Activated B cell treated with CpG ODN at 0.5 μM for 24 hours (primary cell): ENCODE results near the gene ADSS1. TPM values are rescaled to one million over a fixed set of nuclear protein-coding genes. Genes with fewer than 3 reads are reported as not detected.

Source experiments
- ATAC-seq: fragments of 200-7000 bp; cut with Tn5 transposase; one replicate; pipeline ENCODE4 v1.10.0; 2021; ENCODE audit warnings: low read depth, mild to moderate bottlenecking, moderate library complexity
- CTCF ChIA-PET: fragments of 350-600 bp; sonication (Branson Sonifier 250); formaldehyde crosslinking; loops from one replicate; lab custom pipeline; 2021; ENCODE audit warnings: antibody characterized with exemption; lab: Charles Lee
- POLR2A ChIA-PET: fragments of 350-600 bp; sonication (Branson Sonifier 250); formaldehyde crosslinking; loops from one replicate; lab custom pipeline; 2021; ENCODE audit warnings: antibody characterized with exemption; lab: Charles Lee
- DNase-seq: peaks from one replicate; pipeline ENCODE4 v3.0.0; 2022
- H3K27ac Mint-ChIP-seq: one replicate; pipeline ENCODE4 v1.8.0; 2020; ENCODE audit warnings: mixed read lengths
- H3K27me3 Mint-ChIP-seq: one replicate; pipeline ENCODE4 v1.8.0; 2021; ENCODE audit warnings: mixed read lengths
- H3K36me3 Mint-ChIP-seq: one replicate; pipeline ENCODE4 v1.8.0; 2021; ENCODE audit warnings: low read depth, mixed read lengths
- H3K4me1 Mint-ChIP-seq: one replicate; pipeline ENCODE4 v1.8.0; 2021; ENCODE audit warnings: mixed read lengths
- H3K4me3 Mint-ChIP-seq: one replicate; pipeline ENCODE4 v1.8.0; 2020; ENCODE audit warnings: mild to moderate bottlenecking, mixed read lengths
- H3K9me3 Mint-ChIP-seq: one replicate; pipeline ENCODE4 v1.8.0; 2020; ENCODE audit warnings: mixed read lengths
- CTCF ChIP-seq: fragments of 200-600 bp; IDR thresholded peaks from one replicate; pipeline ENCODE4 v1.8.0; 2022; ENCODE audit warnings: antibody characterized with exemption, mild to moderate bottlenecking
- intact Hi-C: fragments of 100-400 bp; cut with micrococcal nuclease; formaldehyde crosslinking; loops from one replicate; pipeline ENCODE4 v1.15.1; 2024
- total RNA-seq: library from RNA; stranded (reverse); gene quantifications from 2 replicates; pipeline ENCODE4 v1.2.3, GENCODE V29; 2022

The ADSS1 gene
- total RNA-seq, 1 donor from 2014 or later, result 0.18 TPM

- Mint-ChIP-seq H3K27me3 (no peaks in the 10 kb centered on the region), H3K9me3 (no peaks in the 10 kb centered on the region), H3K4me3 (no peak overlapping the region), H3K4me1 (peaks cover 47% of the 10 kb centered on the region), H3K27ac (peak overlapping the region; percentile 56), H3K36me3 (peaks cover 6% of the 10 kb centered on the region)
- CTCF ChIA-PET, result interaction anchor here (1.1 to 1.5 kb wide), 3 partner anchors 15 to 41 kb away, joined by 3 to 4 read pairs (median 4); no protein-coding TSS in a partner anchor
- POLR2A ChIA-PET, result interaction anchor here (0.6 to 1.2 kb wide), 2 partner anchors 8 to 13 kb away, joined by 3 to 5 read pairs; no protein-coding TSS in a partner anchor
- intact Hi-C loops, result no loop called here
- TF ChIP-seq CTCF, result no peak
- DNase-seq (no peak), ATAC-seq (no peak)
These were observed 30.3 kb upstream of the ADSS1 start for GRCh38 chr14:104693482-104694431.

- no peak for DNase-seq
- TF ChIP-seq CTCF, result no peak
- H3K36me3 Mint-ChIP-seq, result peaks cover 6% of the 10 kb centered on the region
- ChIA-PET POLR2A (interaction anchor here (1.2 to 1.7 kb wide), 2 partner anchors 14 to 37 kb away, joined by 5 to 11 read pairs; no protein-coding TSS in a partner anchor), CTCF (interaction anchor here (0.6 to 1.5 kb wide), 4 partner anchors 14 to 1654 kb away, joined by 3 to 5 read pairs (median 4); no protein-coding TSS in a partner anchor)
- H3K27me3 Mint-ChIP-seq, result no peaks in the 10 kb centered on the region
- peak overlapping the region; percentile 56 for H3K27ac Mint-ChIP-seq
- H3K4me1 Mint-ChIP-seq, result peaks cover 44% of the 10 kb centered on the region
- intact Hi-C loops, result no loop called here
- no peaks in the 10 kb centered on the region for H3K9me3 Mint-ChIP-seq
- ATAC-seq, result no peak
- H3K4me3 Mint-ChIP-seq, result no peak overlapping the region
These were observed 29.5 kb upstream of the ADSS1 start for GRCh38 chr14:104694475-104694950.

- H3K9me3 Mint-ChIP-seq, result no peaks in the 10 kb centered on the region
- intact Hi-C loops, result no loop called here
- no peak overlapping the region for H3K4me3 Mint-ChIP-seq
- peaks cover 44% of the 10 kb centered on the region for H3K4me1 Mint-ChIP-seq
- no peak for TF ChIP-seq CTCF
- ATAC-seq (peak; percentile 72), DNase-seq (no peak)
- peaks cover 6% of the 10 kb centered on the region for H3K36me3 Mint-ChIP-seq
- ChIA-PET POLR2A (interaction anchor here (1.2 to 1.7 kb wide), 2 partner anchors 15 to 38 kb away, joined by 5 to 11 read pairs; no protein-coding TSS in a partner anchor), CTCF (interaction anchor here (0.6 to 1.5 kb wide), 3 partner anchors 17 to 1653 kb away, joined by 3 to 5 read pairs (median 4); no protein-coding TSS in a partner anchor)
- peak overlapping the region; percentile 63 for H3K27ac Mint-ChIP-seq
- H3K27me3 Mint-ChIP-seq, result no peaks in the 10 kb centered on the region
These were observed 28.9 kb upstream of the ADSS1 start for GRCh38 chr14:104694991-104695659.

- Mint-ChIP-seq H3K27ac (peak overlapping the region; percentile 63), H3K27me3 (no peaks in the 10 kb centered on the region), H3K4me1 (peaks cover 40% of the 10 kb centered on the region), H3K36me3 (peaks cover 6% of the 10 kb centered on the region), H3K4me3 (peak overlapping the region; percentile 35), H3K9me3 (no peaks in the 10 kb centered on the region)
- intact Hi-C loops, result no loop called here
- TF ChIP-seq CTCF, result no peak
- no peak for DNase-seq
- CTCF ChIA-PET, result no interaction called here
- ATAC-seq, result no peak
- POLR2A ChIA-PET, result interaction anchor here (1.7 kb wide), 1 partner anchor 38 kb away, joined by 11 read pairs; no protein-coding TSS in a partner anchor
These were observed 28.4 kb upstream of the ADSS1 start for GRCh38 chr14:104695660-104696000.
